Hepatocyte (in vitro differentiated cells): ENCODE data around the gene TCF4. TPM values are rescaled to one million over a fixed set of nuclear protein-coding genes. Genes with fewer than 3 reads are reported as not detected.

Experiments
- DNase-seq: peaks from one replicate; pipeline ENCODE4 v3.0.0-alpha.2; 2016; ENCODE audit warnings: low spot score
- H2AFZ ChIP-seq: fragments of 200-600 bp; sonication (generic); 2 replicates; pipeline ENCODE4 v1.6.0; 2016; ENCODE audit warnings: antibody characterized with exemption, mild to moderate bottlenecking
- H3K27ac ChIP-seq: fragments of 200-600 bp; sonication (generic); 2 replicates; pipeline ENCODE4 v1.5.1; 2016; ENCODE audit warnings: mild to moderate bottlenecking
- H3K27me3 ChIP-seq: fragments of 200-600 bp; sonication (generic); 2 replicates; pipeline ENCODE4 v1.6.1; 2016
- H3K36me3 ChIP-seq: fragments of 200-600 bp; sonication (generic); replicated peaks from 2 replicates; pipeline ENCODE4 v1.5.1; 2016; ENCODE audit warnings: low read depth; ENCODE audit not compliant: insufficient read depth
- H3K4me1 ChIP-seq: fragments of 200-600 bp; sonication (generic); 2 replicates; pipeline ENCODE4 v1.5.1; 2016; ENCODE audit warnings: mild to moderate bottlenecking, moderate library complexity; ENCODE audit not compliant: insufficient read depth
- H3K4me2 ChIP-seq: fragments of 200-600 bp; sonication (generic); 2 replicates; pipeline ENCODE4 v1.6.0; 2016
- H3K4me3 ChIP-seq: fragments of 200-600 bp; sonication (generic); 2 replicates; pipeline ENCODE4 v1.5.1; 2016; ENCODE audit warnings: mild to moderate bottlenecking
- H3K79me2 ChIP-seq: fragments of 200-600 bp; sonication (generic); 2 replicates; pipeline ENCODE4 v1.6.0; 2017; ENCODE audit warnings: mild to moderate bottlenecking
- H3K9me2 ChIP-seq: fragments of 200-600 bp; sonication (generic); replicated peaks from 2 replicates; pipeline ENCODE4 v1.6.0; 2017; ENCODE audit warnings: mild to moderate bottlenecking; ENCODE audit not compliant: insufficient read depth
- H3K9me3 ChIP-seq: fragments of 200-600 bp; sonication (generic); 2 replicates; pipeline ENCODE4 v1.5.1; 2016; ENCODE audit warnings: low read depth, mild to moderate bottlenecking
- H4K20me1 ChIP-seq: fragments of 200-600 bp; sonication (generic); 2 replicates; pipeline ENCODE4 v1.6.0; 2016; ENCODE audit warnings: mild to moderate bottlenecking; ENCODE audit not compliant: insufficient read depth, poor library complexity, severe bottlenecking
- CTCF ChIP-seq: fragments of 200-600 bp; sonication (generic); IDR thresholded peaks from 2 replicates; pipeline ENCODE4 v1.5.1; 2016; ENCODE audit warnings: antibody characterized with exemption, mild to moderate bottlenecking; ENCODE audit not compliant: poor library complexity
- EZH2 ChIP-seq: fragments of 200-600 bp; sonication (generic); IDR thresholded peaks from 2 replicates; pipeline ENCODE4 v1.6.1; 2016; ENCODE audit warnings: antibody characterized with exemption, mild to moderate bottlenecking, borderline replicate concordance
- EZH2phosphoT487 ChIP-seq: fragments of 200-600 bp; sonication (generic); IDR thresholded peaks from one replicate; pipeline ENCODE4 v1.6.1; 2018; ENCODE audit warnings: antibody characterized with exemption, mild to moderate bottlenecking, low read depth, moderate library complexity; ENCODE audit not compliant: unreplicated experiment, severe bottlenecking
- whole genome bisulfite sequencing: methylation state at CpG from one replicate; pipeline ENCODE4 v1.1.6; 2016; ENCODE audit warnings: low lambda C conversion rate; ENCODE audit errors: missing lambda C conversion rate; 5-methylcytosine and 5-hydroxymethylcytosine counted together
- polyA plus RNA-seq: library from polyadenylated mRNA; unstranded; fragments of >200 nt; fragmentation: Nextera tagmentation; extraction: Ambion mirVana; gene quantifications from 2 replicates; pipeline ENCODE4 v1.2.1, GENCODE V29; 2016
- total RNA-seq: library from RNA; depleted of rRNA; stranded (reverse); fragments of >200 nt; gene quantifications from 2 replicates; pipeline ENCODE4 v1.2.3, GENCODE V29; 2014

Gene TCF4
- total and polyA plus RNA-seq, 2 experiments from 2014 or later, result 40.5 to 65.2 TPM

- H3K27ac ChIP-seq, result no peak overlapping the region
- H3K27me3 ChIP-seq, result no peaks in the 10 kb centered on the region
- no peak overlapping the region for H3K4me2 ChIP-seq
- H3K79me2 ChIP-seq, result peaks cover 27% of the 10 kb centered on the region
- H4K20me1 ChIP-seq, result no peaks in the 10 kb centered on the region
- DNase-seq, result no peak
- no peak overlapping the region for H3K4me3 ChIP-seq
- H3K9me3 ChIP-seq, result no peaks in the 10 kb centered on the region
- no peak overlapping the region for H2AFZ ChIP-seq
- 87% methylated on average over 5 of the region's 5 CpGs for WGBS
- no peaks in the 10 kb centered on the region for H3K9me2 ChIP-seq
- H3K36me3 ChIP-seq, result no peaks in the 10 kb centered on the region
- no peak for TF ChIP-seq CTCF
- TF ChIP-seq EZH2, result no peak
- TF ChIP-seq EZH2phosphoT487, result no peak
- H3K4me1 ChIP-seq, result peaks cover 16% of the 10 kb centered on the region
Observed at GRCh38 chr18:55404136-55404830, 183.7 kb downstream of the TCF4 start.

DNA sequence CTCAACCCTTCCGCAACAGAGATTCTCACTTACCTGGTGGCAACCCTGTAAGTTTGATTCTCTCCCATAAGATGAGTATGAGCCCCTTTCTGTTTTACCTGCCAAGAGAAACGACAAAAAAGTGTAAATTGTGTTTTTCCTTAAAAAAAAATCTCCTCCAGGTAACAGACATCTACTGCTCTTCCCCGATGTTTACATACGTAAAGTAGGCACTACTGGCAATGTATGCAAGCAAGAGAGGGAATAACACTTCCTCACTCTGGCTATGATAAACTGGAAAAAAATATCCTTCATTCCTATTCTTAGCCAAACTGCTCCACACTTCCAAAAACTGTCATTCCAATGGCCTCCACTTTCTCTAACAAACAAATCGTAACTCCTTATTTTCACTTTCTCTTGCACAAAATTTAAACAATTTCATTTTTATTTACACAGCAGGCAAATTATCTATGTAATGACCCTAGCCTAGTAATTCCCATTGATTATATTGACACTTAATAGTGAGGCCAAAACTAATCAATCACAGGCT, 184.5 kb downstream of the TCF4 start:
- Histone ChIP-seq H3K4me2 (peak overlapping the region; percentile 72), H2AFZ (no peak overlapping the region), H3K36me3 (no peaks in the 10 kb centered on the region), H3K27me3 (no peaks in the 10 kb centered on the region), H3K4me3 (no peak overlapping the region), H3K9me2 (no peaks in the 10 kb centered on the region), H4K20me1 (no peaks in the 10 kb centered on the region), H3K79me2 (peaks cover 30% of the 10 kb centered on the region), H3K9me3 (no peaks in the 10 kb centered on the region), H3K4me1 (peaks cover 16% of the 10 kb centered on the region), H3K27ac (peak overlapping the region; percentile 84)
- TF ChIP-seq EZH2phosphoT487 (no peak), CTCF (no peak), EZH2 (no peak)
- 79% methylated on average over 5 of the region's 5 CpGs for WGBS
- DNase-seq, result no peak

DNA sequence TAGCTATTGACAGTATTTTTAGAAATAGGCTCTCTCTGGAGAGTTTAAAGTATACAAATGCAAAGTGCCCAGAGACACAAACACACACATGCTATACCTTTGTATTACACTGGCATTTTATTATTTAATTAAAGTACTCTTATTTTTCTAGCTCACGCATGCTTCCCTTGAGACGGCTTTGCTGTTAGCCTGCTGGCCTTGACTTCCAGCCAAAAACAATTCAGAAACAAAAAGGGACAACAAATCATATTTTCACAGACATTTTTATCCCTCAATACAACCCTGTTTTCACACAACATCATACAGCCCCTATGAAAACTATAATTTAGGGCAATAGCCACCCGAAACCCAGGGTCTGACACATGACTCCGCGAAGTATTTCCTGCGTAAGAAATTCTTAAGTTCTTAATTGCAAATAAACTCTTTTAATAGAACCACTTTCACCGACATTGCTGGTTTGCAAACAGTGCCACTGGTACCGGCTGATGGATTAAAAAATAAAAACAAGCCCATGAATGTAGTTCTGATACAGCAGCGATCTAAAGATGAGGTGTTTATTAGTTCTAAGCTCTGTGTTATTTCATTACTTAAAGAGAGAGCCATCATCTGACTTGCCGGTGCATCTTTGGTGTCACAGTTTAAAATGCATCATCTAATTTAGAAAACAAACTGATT, 185.1 kb downstream of the TCF4 start:
- H3K9me2 ChIP-seq, result no peaks in the 10 kb centered on the region
- H3K27ac ChIP-seq, result peak overlapping the region; percentile 84
- TF ChIP-seq EZH2phosphoT487 (no peak), CTCF (no peak), EZH2 (no peak)
- no peaks in the 10 kb centered on the region for H3K27me3 ChIP-seq
- no peak overlapping the region for H2AFZ ChIP-seq
- no peak for DNase-seq
- peak overlapping the region; percentile 72 for H3K4me2 ChIP-seq
- H3K79me2 ChIP-seq, result peaks cover 35% of the 10 kb centered on the region
- H4K20me1 ChIP-seq, result no peaks in the 10 kb centered on the region
- no peaks in the 10 kb centered on the region for H3K36me3 ChIP-seq
- H3K4me1 ChIP-seq, result peaks cover 16% of the 10 kb centered on the region
- no peaks in the 10 kb centered on the region for H3K9me3 ChIP-seq
- no peak overlapping the region for H3K4me3 ChIP-seq
- WGBS, result 61% methylated on average over 10 of the region's 10 CpGs
